CD4-positive, alpha-beta T cell treated with Interleukin-1 beta for 1 hour (primary cell): Measurements from ENCODE around the gene DHCR24.

ENCODE experiments used
- DNase-seq, 2 donors: peaks; one replicate each; pipeline ENCODE4 v3.0.0-alpha.2; 2020 to 2022

Gene DHCR24

GRCh38 chr1:54864460-54865208 is 22.4 kb downstream of the DHCR24 start:
- no peak for DNase-seq

GRCh38 chr1:54863267-54863665 is 23.7 kb downstream of the DHCR24 start:
- no peak for DNase-seq

GRCh38 chr1:54861070-54861761 is 25.8 kb downstream of the DHCR24 start:
- DNase-seq, result no peak

- no peak for DNase-seq
Observed at GRCh38 chr1:54859700-54860391, 27.1 kb downstream of the DHCR24 start.

- DNase-seq, result no peak
Observed at GRCh38 chr1:54857746-54858561, 29.0 kb downstream of the DHCR24 start.

GRCh38 chr1:54857141-54857540 is 29.9 kb downstream of the DHCR24 start:
- no peak for DNase-seq

GRCh38 chr1:54854381-54855020 is 32.5 kb downstream of the DHCR24 start:
- DNase-seq, result no peak

GRCh38 chr1:54853793-54854370 is 33.1 kb downstream of the DHCR24 start:
- DNase-seq, result no peak

- no peak for DNase-seq
Observed at GRCh38 chr1:54853096-54853792, 33.8 kb downstream of the DHCR24 start.

GRCh38 chr1:54851936-54852524 is 35.0 kb downstream of the DHCR24 start:
- DNase-seq, result no peak

GRCh38 chr1:54851406-54851805 is 35.6 kb downstream of the DHCR24 start:
- DNase-seq, result no peak

- no peak for DNase-seq
Observed at GRCh38 chr1:54850737-54851136, 36.3 kb downstream of the DHCR24 start.

- DNase-seq, result no peak
Observed at GRCh38 chr1:54850069-54850730, 36.8 kb downstream of the DHCR24 start.

- DNase-seq, result no peak
Observed at GRCh38 chr1:54849219-54850068, 37.6 kb downstream of the DHCR24 start.

- no peak for DNase-seq
Observed at GRCh38 chr1:54848134-54848948, 38.7 kb downstream of the DHCR24 start.

- DNase-seq, result no peak
Observed at GRCh38 chr1:54846716-54847284, 40.2 kb downstream of the DHCR24 start.

- DNase-seq, result no peak
Observed at GRCh38 chr1:54846301-54846700, 40.7 kb downstream of the DHCR24 start.

GRCh38 chr1:54845772-54846171 is 41.2 kb downstream of the DHCR24 start:
- DNase-seq, result no peak
